ENCODE measurements around the gene PCCA.
"Not testable (repeated sequence)": the region's sequence is repeated elsewhere in the genome, so short reads cannot be mapped to it uniquely, and the experiment has no call there.

Gene PCCA

DNA sequence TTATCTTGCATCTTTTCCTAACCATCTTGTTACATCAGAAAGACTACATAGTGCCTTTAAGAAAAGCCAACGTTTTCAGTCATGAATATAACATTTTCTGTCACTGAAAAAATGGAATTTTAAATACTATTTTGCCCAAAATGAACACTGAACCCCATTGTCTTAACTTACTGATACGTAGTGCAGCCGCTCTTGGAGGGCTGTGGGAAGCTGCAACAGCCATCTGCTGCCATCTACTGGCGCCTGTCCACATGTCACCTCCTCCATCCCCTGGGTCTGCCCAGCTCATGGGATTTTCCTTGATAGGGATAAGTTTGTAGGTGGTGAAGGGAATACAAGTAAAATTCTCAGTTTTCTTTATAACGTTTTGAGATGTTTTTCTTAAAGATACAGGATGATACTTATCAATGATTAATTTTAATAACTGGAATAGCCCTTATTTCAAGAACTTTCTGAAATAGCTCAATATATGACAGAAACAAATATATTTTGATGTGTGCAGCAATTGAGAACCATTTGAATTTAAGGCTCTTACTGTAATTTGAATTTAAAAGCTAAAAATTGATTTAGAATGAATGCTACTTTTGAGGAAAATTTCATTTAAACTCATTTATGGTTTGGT, 426.0 kb downstream of the PCCA start:
- DNase-seq, result peak; percentile 83

DNA sequence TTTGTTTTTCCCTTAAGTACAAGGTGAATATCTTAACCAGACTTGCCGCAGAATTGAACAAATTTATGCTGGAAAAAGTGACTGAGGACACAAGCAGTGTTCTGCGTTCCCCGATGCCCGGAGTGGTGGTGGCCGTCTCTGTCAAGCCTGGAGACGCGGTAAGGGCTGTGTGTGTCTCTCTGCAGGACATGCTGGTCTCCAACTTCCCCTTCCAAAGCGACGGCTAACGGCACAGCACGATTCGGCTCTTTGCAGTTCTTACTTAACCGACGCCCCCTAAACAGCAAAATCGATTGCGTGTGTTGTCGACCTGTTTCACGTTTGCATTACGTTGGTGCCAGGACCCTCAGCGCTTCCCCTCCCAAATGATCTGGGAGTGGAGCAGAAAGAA, 426.5 kb downstream of the PCCA start:
- no peak for DNase-seq

DNA sequence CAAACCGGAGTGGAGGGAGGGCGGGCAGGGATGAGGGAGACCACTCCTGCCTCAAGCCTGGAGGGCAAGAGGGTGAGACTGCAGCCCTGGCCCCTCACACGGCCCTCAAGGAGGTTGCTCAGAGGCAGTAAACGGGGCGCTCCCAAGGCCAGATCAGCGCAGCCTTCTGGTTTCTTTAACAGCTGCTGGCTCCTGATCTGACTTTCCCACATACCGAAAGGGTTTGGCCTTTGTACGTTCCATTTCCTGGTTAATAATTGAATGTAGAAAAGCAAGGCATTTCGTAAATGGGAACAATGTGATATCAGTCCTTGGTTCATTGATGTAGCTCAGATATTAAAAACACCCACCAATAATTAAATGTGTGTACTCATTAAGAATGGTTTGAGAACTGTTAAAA, 428.2 kb downstream of the PCCA start:
- DNase-seq, result no peak

DNA sequence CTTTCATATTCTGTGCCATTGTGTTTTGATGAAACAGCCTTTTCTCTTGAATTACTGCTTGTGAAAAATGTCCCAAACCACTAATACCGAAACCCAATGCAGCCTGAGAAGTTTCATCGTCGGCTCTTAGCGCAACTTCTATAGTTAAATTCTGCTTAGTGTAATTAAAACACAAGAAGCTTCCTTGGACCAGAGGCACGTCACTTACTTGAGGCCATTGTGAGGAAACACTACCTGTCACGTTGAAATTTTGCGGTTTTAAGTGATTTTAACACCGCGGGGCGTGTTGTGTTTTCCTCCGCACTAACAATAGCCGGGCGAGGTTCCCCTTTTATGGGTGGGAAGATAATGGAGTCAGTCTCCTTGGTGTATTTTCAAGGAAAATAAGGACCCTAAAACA, 428.8 kb downstream of the PCCA start:
- DNase-seq, result no peak

GRCh38 chr13:100518394-100519062, 429.6 kb downstream of the PCCA start:
- no peak for DNase-seq

GRCh38 chr13:100519626-100520025, 430.7 kb downstream of the PCCA start:
- no peak for DNase-seq

- DNase-seq, result no peak
Measured at GRCh38 chr13:100520936-100521850, 432.3 kb downstream of the PCCA start.

GRCh38 chr13:100521851-100522617, 433.1 kb downstream of the PCCA start:
- DNase-seq, result peak; percentile 10

DNA sequence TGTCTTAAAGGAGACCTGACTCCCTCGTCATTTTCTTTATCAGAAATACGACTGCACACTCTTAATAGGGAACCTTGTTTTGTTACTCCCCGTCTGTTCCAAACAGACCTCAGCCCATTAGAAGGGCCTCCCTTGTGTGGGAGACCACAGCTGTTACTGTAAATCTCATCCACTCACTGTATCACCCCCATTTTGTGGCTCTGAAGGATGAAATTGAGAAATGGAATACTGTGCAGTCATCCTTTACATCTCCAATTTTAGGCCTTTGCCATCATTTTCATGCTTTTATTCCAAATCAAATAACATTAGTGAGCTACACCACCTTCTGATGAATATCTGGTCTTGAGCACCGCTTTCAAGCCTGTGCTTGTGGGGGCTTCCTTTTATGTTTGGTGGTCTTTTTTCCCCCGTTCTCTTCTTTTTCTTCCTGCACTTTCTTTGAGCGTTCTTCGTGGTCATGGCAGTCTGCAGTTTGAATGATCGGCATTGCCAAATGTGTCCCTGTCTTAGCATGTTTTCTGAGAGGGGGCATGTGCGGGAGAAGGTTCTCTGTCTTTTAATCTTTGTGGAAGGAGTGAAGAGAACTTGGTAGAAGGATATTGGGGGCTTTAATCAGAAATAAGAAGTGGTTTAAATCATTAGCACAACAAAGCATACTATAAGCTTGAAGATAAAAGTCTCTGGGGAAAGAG, 433.9 kb downstream of the PCCA start:
- DNase-seq, result no peak

DNA sequence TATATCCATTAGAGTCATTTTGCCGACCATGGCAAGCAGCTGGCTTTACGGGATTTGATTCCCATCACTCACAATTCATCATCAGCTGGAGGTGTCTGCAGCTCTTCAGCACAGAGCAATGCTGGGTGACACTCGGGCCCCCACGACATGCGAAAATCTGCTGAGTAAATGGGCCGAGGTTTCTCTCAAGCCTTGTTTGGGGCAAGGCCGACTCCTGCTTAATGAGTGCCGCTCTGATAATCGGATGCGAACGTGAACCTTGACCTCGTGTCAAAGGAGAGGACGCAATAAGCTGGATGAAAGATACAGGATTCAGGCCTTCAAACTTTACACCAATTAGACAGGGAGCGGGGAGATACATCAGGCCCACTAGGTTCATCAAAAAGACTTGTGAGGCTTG, 434.5 kb downstream of the PCCA start:
- DNase-seq, result no peak

GRCh38 chr13:100523981-100524386, 435.1 kb downstream of the PCCA start:
- DNase-seq, result no peak

GRCh38 chr13:100524688-100525087, 435.8 kb downstream of the PCCA start:
- DNase-seq, result not testable (repeated sequence)

DNA sequence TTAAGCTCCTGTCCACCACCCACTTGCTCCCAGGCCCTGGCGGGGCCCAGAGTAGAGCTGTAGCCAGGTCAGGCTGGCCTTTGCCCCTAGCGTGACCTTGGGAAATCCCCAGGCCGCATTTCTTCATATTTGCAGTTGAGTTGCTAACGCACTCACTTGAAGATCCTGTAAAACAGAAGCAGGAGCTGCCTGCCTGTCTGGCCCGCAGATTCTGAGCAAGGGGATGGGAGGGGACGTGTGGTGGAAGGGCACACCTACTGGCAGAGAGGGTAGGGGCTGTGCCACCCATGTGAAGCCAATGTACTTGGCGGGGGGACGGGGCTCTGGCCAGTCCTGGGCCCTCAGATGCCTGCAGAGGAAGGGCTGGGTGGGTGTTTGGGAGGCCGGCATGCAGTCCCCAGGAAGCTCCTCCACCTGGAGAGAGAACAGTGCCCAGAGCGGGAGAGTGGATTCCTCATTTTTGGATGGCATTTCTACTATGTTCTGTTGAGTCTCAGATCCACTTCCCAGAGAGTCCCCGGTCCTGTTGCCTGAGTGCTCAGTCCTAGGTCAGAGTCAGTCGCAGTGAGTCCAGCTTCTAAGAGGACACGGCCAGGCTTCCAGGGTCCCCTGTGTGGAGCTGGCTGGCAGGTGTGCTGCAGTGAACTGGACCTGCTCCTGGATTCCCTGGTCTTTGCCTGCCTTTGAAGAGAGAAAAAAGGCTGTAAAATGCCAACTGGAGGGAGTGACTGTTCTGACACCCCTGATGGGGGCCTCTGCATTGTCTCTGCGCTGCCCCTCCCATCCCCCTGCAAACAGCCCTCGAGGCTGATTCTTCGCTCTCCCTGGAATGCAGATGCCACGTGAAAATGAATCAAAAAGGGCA, 436.8 kb downstream of the PCCA start:
- DNase-seq, result no peak

DNA sequence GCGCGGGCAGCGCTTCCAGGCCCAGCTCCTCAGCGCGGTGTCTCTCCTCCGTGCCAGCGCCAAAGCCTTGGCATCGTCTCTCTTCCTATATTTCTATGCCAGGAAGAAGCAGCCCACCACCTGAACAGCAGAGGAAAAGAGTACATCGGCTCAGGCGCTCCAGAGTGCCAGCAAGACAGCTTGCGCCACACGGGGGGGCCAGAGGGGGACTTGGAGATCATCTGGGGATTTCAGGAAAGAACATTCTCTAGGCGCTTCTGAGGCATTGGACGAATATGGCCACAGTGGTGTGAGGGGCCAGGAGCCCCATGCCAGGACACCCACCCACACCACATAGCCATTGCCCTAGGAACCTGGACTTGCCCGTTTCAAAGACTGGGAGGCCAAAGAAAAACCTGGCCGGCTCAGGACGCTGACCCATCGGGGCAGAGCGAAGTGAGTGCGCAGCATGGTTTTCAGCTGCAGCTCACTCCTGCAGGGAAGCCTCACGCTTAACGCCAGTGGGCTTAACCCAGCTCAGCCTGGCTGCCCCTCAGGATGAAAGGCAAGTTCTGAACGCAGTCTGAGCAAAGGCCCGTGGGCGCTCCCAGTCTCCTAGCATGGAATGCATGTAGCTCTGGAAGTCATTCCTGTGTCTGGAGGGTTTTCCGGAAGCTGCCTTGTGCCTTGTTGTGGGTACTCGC, 437.6 kb downstream of the PCCA start:
- DNase-seq, result no peak

DNA sequence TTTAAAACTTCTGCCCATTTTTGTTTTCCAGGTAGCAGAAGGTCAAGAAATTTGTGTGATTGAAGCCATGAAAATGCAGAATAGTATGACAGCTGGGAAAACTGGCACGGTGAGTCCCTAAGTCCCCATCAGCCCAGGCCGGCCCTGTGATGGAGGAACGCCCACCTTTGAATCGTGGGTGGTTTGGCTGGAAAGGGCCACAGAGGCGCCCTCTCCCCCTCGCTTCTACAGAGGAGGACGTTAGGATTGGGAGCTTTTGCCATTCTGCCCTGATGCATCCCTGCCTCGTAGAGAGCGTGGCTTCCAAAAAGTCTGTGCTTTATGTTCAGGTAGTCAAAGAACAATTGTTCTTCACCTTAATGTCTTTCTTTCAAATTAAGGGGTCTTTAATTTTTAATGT, 438.8 kb downstream of the PCCA start:
- no peak for DNase-seq

GRCh38 chr13:100528353-100528752, 439.5 kb downstream of the PCCA start:
- no peak for DNase-seq

- no peak for DNase-seq
Measured at GRCh38 chr13:100528820-100529219, 439.9 kb downstream of the PCCA start.

DNA sequence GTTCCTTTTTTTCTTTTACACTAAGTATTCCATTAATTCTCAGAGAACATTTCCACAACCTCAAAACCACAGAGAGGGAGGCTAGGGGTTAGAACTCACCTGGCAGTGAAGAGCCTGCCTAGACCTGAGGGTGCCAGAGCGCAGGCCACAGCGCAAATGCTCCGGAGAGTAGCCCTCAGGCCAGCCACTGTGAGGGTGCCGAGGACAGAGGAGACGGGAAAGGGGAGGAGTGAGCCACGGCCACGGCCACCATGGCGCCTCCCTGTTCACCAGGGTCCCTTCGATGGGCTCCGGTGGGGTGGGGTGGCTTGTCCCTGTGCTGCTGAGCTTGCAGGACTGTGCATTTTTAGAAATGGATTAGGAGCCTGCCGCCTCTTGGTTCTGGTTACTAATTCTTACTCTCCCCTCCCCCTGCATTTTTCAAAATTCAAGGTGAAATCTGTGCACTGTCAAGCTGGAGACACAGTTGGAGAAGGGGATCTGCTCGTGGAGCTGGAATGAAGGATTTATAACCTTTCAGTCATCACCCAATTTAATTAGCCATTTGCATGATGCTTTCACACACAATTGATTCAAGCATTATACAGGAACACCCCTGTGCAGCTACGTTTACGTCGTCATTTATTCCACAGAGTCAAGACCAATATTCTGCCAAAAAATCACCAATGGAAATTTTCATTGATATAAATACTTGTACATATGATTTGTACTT, 440.9 kb downstream of the PCCA start:
- no peak for DNase-seq

DNA sequence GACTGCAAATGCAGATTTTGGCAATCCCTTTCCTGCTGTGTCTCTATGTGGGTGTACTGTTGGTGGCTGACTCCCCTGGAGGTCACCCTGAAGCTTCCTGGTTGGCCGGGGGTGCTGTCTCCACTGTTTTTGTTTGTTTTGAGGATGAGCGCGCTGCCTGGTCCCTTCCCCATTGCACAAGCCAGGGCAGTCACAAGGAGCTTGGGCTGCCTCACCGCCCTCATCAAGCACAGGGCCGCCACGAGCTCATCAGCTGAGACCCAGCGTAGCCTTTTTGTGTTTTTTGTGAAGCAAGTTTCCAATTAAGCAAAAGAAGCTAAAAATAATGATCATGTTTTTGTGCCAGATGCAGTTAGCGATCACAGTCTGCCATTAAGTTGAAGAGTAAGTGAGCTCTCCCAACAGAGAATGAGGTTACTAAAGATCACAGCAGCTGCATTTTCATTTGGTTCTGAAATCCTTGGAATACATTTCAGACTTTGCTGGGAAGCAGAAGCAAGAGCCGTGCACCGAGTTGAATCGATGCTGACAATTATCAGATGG, 441.8 kb downstream of the PCCA start:
- no peak for DNase-seq
